ENCODE data around the gene RPL13A. TPM values are rescaled to one million over a fixed set of nuclear protein-coding genes. Genes with fewer than 3 reads are reported as not detected.
A peak's percentile ranks its signal among the peaks of the same experiment; 100 is the strongest.

Gene RPL13A
- total and polyA plus RNA-seq, 2 of the 4 experiments (the other 2 are of a cell fraction), result 1,477 to 2,069 TPM

- ChIA-PET CTCF (no interaction called here), POLR2A (ENCODE audit: unreplicated experiment) (no interaction called here)
- dilution Hi-C loops (cut with HindIII; ENCODE audit: low sequenced_read_pairs, unreplicated experiment), result no loop called here
These were observed 18.5 kb upstream of the RPL13A start for GRCh38 chr19:49468746-49469447.

More at GRCh38 chr19:49468746-49469447, 18.5 kb upstream of the RPL13A start:
- ATAC-seq (ENCODE audit: low read depth) (no peak; the same call in 1 of the 2 replicates), DNase-seq (no peak)
- Histone ChIP-seq H3K27ac (ENCODE audit: insufficient read depth, low read length) (no peak overlapping the region), H3K18ac (ENCODE audit: low read depth, low read length) (no peak overlapping the region), H3K56ac (ENCODE audit: extremely low read depth, insufficient read depth, low read length) (no peak overlapping the region), H2BK15ac (ENCODE audit: low read depth, low read length) (no peak overlapping the region), H2BK5ac (ENCODE audit: low read depth, low read length, poor library complexity, severe bottlenecking) (no peak overlapping the region), H2BK20ac (ENCODE audit: low read depth, low read length) (no peak overlapping the region), H3K4ac (ENCODE audit: low read depth, low read length) (no peak overlapping the region), H3K36me3 (ENCODE audit: control insufficient read depth, insufficient read depth, low read length) (peaks cover 5% of the 10 kb centered on the region; the same call in 1 of the 2 replicates), H3K4me2 (ENCODE audit: low read depth, low read length) (no peak overlapping the region), H3K23ac (ENCODE audit: low read depth, low read length) (no peak overlapping the region), H2AFZ (replicated peaks; ENCODE audit: low read length, poor library complexity) (no peak overlapping the region), H3K79me1 (ENCODE audit: low read depth in 1 of 2, low read length in 2 of 2) (no peaks in the 10 kb centered on the region), H2AK9ac (replicated peaks; ENCODE audit: low read depth, low read length, poor library complexity) (peak overlapping the region; percentile 78), H2AK5ac (ENCODE audit: low read depth, low read length) (peak overlapping the region; percentile 8; the same call in 1 of the 2 replicates), H3K4me1 (ENCODE audit: control insufficient read depth, insufficient read depth, low read length) (peaks cover 4% of the 10 kb centered on the region; the same call in 1 of the 2 replicates), H4K8ac (ENCODE audit: low read depth in 2 of 2, low read length in 2 of 2) (peak overlapping the region in 1 of 2 experiments; percentile 49; a peak in 1 of 4 replicates), H3K9ac (ENCODE audit: low read depth, low read length) (no peak overlapping the region), H3K27me3 (ENCODE audit: control insufficient read depth, insufficient read depth, low read length) (no peaks in the 10 kb centered on the region), H3K14ac (replicated peaks; ENCODE audit: low read depth, low read length) (no peak overlapping the region), H3K9me3 (ENCODE audit: control insufficient read depth, insufficient read depth, low read length) (no peaks in the 10 kb centered on the region), H4K20me1 (ENCODE audit: insufficient read depth, low read length) (no peaks in the 10 kb centered on the region), H2BK120ac (ENCODE audit: low read depth, low read length) (no peak overlapping the region), H3K4me3 (ENCODE audit: insufficient read depth, low read depth, low read length) (no peak overlapping the region), H4K5ac (ENCODE audit: low read depth, low read length) (no peak overlapping the region), H4K91ac (ENCODE audit: insufficient read depth, low read depth, low read length) (no peak overlapping the region), H3K9me1 (ENCODE audit: insufficient read depth, low read length) (peaks cover 7% of the 10 kb centered on the region; the same call in 1 of the 2 replicates)
- intact Hi-C loops (cut with micrococcal nuclease) (no loop called here), in situ Hi-C loops (cut with MboI; ENCODE audit: low sequenced_read_pairs) (no loop called here)
- no TSS peak for BruUV-seq (replicated peaks)
- 84% methylated on average over 6 of the region's 15 CpGs; no CpG with 5 or more reads in 1 of the 2 experiments for WGBS, 2 experiments (ENCODE audit: extremely low coverage in 2 of 2, insufficient read length in 1 of 2)
- TF ChIP-seq SMC3 (IDR thresholded peaks at IDR 0.05; ENCODE audit: low read depth, low read length), result no peak
- TF ChIP-seq, protein P1, sequence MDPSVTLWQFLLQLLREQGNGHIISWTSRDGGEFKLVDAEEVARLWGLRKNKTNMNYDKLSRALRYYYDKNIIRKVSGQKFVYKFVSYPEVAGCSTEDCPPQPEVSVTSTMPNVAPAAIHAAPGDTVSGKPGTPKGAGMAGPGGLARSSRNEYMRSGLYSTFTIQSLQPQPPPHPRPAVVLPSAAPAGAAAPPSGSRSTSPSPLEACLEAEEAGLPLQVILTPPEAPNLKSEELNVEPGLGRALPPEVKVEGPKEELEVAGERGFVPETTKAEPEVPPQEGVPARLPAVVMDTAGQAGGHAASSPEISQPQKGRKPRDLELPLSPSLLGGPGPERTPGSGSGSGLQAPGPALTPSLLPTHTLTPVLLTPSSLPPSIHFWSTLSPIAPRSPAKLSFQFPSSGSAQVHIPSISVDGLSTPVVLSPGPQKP (IDR thresholded peaks at IDR 0.05; ENCODE audit: borderline replicate concordance, low read depth, low read length), result no peak
- no peak for TF ChIP-seq POLR2A (IDR thresholded peaks at IDR 0.05; ENCODE audit: low read depth, low read length)
- TF ChIP-seq BHLHE40 (IDR thresholded peaks at IDR 0.05; ENCODE audit: low read depth, low read length), result no peak
- TF ChIP-seq MAZ (IDR thresholded peaks at IDR 0.05; ENCODE audit: borderline replicate concordance, low read depth, low read length), result no peak
- no peak for TF ChIP-seq FOS (IDR thresholded peaks at IDR 0.05; ENCODE audit: low read depth, low read length)
- TF ChIP-seq MXI1 (IDR thresholded peaks at IDR 0.05; ENCODE audit: borderline replicate concordance, low read depth, low read length), result no peak
- TF ChIP-seq USF2 (IDR thresholded peaks at IDR 0.05; ENCODE audit: low read depth, low read length), result no peak
- no peak for TF ChIP-seq RFX5 (IDR thresholded peaks at IDR 0.05; ENCODE audit: low read depth, low read length)
- TF ChIP-seq RCOR1 (IDR thresholded peaks at IDR 0.05; ENCODE audit: insufficient replicate concordance, low read length), result no peak
- TF ChIP-seq CHD1 (IDR thresholded peaks at IDR 0.05; ENCODE audit: low read depth, low read length), result no peak
- TF ChIP-seq CTCF (conservative IDR thresholded peaks at IDR 0.05; ENCODE audit: low read depth, low read length), result no peak
- no peak for TF ChIP-seq RAD21 (IDR thresholded peaks at IDR 0.05; ENCODE audit: low read length)
- no peak for TF ChIP-seq CEBPB (IDR thresholded peaks at IDR 0.05; ENCODE audit: low read depth, low read length)
- TF ChIP-seq NFE2L2 (IDR thresholded peaks at IDR 0.05; ENCODE audit: low read depth, low read length), result no peak
- TF ChIP-seq MAFK (IDR thresholded peaks at IDR 0.05; ENCODE audit: low read depth, low read length), result no peak
